ENCODE measurements around the gene NFU1.

The NFU1 gene

DNA sequence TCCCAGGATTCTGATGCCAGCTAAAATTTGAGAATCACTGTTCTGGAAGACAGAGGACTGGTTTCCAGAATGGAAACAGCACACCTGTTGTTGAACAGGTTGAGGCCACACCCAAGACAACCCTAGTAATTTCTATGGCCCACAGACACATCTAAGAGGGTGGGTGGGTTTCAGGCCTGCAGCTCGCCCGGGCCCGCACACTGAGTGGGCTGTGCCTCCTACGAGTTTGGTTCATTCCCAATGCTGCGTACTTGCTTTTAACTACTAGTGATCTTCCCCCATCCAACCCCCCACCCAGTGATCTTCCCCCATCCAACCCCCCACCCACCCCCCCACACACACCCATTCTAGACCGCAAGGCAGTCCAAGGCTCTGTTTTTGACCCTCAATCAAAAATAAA, 1.3 kb upstream of the NFU1 start:
- H3K36me3 ChIP-seq (ENCODE audit: control insufficient read depth, insufficient read depth, low read length) = no peaks in the 10 kb centered on the region
- peaks cover 18% of the 10 kb centered on the region for H3K4me1 ChIP-seq
- H3K4me3 ChIP-seq (ENCODE audit: low read depth, low read length) = no peak overlapping the region
- TF ChIP-seq, protein P1, sequence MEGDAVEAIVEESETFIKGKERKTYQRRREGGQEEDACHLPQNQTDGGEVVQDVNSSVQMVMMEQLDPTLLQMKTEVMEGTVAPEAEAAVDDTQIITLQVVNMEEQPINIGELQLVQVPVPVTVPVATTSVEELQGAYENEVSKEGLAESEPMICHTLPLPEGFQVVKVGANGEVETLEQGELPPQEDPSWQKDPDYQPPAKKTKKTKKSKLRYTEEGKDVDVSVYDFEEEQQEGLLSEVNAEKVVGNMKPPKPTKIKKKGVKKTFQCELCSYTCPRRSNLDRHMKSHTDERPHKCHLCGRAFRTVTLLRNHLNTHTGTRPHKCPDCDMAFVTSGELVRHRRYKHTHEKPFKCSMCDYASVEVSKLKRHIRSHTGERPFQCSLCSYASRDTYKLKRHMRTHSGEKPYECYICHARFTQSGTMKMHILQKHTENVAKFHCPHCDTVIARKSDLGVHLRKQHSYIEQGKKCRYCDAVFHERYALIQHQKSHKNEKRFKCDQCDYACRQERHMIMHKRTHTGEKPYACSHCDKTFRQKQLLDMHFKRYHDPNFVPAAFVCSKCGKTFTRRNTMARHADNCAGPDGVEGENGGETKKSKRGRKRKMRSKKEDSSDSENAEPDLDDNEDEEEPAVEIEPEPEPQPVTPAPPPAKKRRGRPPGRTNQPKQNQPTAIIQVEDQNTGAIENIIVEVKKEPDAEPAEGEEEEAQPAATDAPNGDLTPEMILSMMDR (IDR thresholded peaks at IDR 0.05) = no peak
- H3K27ac ChIP-seq = peak overlapping the region; percentile 93
- no peaks in the 10 kb centered on the region for H3K9me3 ChIP-seq (ENCODE audit: control insufficient read depth, low read length)
- H3K79me2 ChIP-seq = peaks cover 25% of the 10 kb centered on the region
- H3K4me2 ChIP-seq (ENCODE audit: low read length) = no peak overlapping the region
- no peak overlapping the region for H3K9ac ChIP-seq
- H2AFZ ChIP-seq = no peak overlapping the region
- no peaks in the 10 kb centered on the region for H3K27me3 ChIP-seq (ENCODE audit: control insufficient read depth, insufficient read depth, low read length)

DNA sequence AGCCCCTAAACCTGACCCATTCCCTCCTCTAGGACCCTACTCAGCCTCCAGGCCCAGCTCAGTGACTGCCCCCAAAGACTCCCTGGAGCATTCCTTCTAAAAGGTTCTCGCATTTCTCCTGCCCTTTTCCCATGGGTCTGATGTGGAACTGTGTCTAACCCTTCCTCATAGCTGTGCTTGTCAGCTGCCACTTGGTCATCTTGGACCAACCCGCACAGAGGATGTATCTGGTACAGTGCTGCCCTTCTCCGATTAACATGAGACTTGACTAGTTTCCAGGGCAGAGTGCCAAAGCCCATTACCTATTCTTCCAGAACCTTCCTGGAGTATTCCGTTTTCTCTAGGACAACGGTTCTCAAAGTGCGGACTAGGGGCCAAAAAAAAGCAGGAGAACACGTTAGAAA, 518 bp upstream of the NFU1 start:
- TF ChIP-seq, protein P1 (IDR thresholded peaks at IDR 0.05) = no peak
- no peaks in the 10 kb centered on the region for H3K27me3 ChIP-seq (ENCODE audit: control insufficient read depth, insufficient read depth, low read length)

DNA sequence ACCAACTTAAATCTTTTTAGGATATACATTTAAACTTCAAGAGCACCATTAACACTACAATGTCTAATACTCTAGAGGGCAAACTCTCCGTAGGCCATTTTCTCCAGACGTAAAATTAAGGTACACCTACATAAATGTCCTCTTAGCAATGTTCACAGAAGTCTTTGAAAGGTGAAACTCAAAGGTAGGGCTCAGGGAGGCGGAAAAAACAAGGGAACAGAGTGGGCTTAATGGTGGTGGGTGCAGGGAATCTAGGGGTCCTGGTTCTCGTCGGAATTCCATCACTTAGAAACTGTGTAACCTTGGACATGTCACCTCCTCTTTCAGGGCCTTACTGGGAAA, 668 bp downstream of the NFU1 start:
- peak overlapping the region; percentile 79 for H3K4me2 ChIP-seq (ENCODE audit: low read length)
- peak overlapping the region; percentile 25 for H3K9ac ChIP-seq
- no peaks in the 10 kb centered on the region for H3K36me3 ChIP-seq (ENCODE audit: control insufficient read depth, insufficient read depth, low read length)
- peak overlapping the region; percentile 93 for H3K27ac ChIP-seq
- peak overlapping the region; percentile 84 for H2AFZ ChIP-seq
- H3K79me2 ChIP-seq = peaks cover 29% of the 10 kb centered on the region
- peak overlapping the region; percentile 85 for H3K4me3 ChIP-seq (ENCODE audit: low read depth, low read length)
- H3K4me1 ChIP-seq = peaks cover 18% of the 10 kb centered on the region
- H3K27me3 ChIP-seq (ENCODE audit: control insufficient read depth, insufficient read depth, low read length) = no peaks in the 10 kb centered on the region
- TF ChIP-seq, protein P1 (IDR thresholded peaks at IDR 0.05) = no peak
- H3K9me3 ChIP-seq (ENCODE audit: control insufficient read depth, low read length) = no peaks in the 10 kb centered on the region

More for the DNA sequence above, 518 bp upstream of the NFU1 start:
- peaks cover 25% of the 10 kb centered on the region for H3K79me2 ChIP-seq
- H2AFZ ChIP-seq = peak overlapping the region; percentile 84
- no peaks in the 10 kb centered on the region for H3K36me3 ChIP-seq (ENCODE audit: control insufficient read depth, insufficient read depth, low read length)
- H3K4me2 ChIP-seq (ENCODE audit: low read length) = peak overlapping the region; percentile 79
- H3K27ac ChIP-seq = peak overlapping the region; percentile 93
- no peaks in the 10 kb centered on the region for H3K9me3 ChIP-seq (ENCODE audit: control insufficient read depth, low read length)
- H3K9ac ChIP-seq = no peak overlapping the region
- peaks cover 18% of the 10 kb centered on the region for H3K4me1 ChIP-seq
- peak overlapping the region; percentile 85 for H3K4me3 ChIP-seq (ENCODE audit: low read depth, low read length)

DNA sequence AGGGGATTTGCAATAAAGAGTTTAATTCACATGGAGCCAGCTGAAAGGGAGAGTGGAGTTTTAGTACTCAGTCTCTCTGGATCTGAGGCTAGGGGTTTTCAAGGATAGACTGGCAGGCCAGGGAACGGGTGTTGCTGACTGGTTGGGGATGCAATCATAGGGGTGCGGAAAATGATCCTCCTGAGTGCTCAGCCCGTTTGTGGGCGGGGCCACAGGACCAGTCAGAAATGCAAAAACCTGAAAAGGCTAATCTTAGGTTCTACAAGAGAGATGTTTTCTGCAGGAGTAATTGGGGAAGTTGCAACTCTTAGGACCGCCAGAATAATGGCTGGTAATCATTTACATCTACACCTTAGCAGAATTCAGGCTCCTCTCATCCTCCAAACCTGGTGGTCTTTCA, 2.5 kb downstream of the NFU1 start:
- Histone ChIP-seq H3K27ac (no peak overlapping the region), H3K27me3 (ENCODE audit: control insufficient read depth, insufficient read depth, low read length) (no peaks in the 10 kb centered on the region), H3K4me3 (ENCODE audit: low read depth, low read length) (no peak overlapping the region), H2AFZ (no peak overlapping the region), H3K9ac (no peak overlapping the region), H3K4me2 (ENCODE audit: low read length) (no peak overlapping the region), H3K4me1 (peaks cover 18% of the 10 kb centered on the region), H3K36me3 (ENCODE audit: control insufficient read depth, insufficient read depth, low read length) (no peaks in the 10 kb centered on the region), H3K9me3 (ENCODE audit: control insufficient read depth, low read length) (no peaks in the 10 kb centered on the region), H3K79me2 (peaks cover 29% of the 10 kb centered on the region)
- TF ChIP-seq, protein P1 (IDR thresholded peaks at IDR 0.05) = no peak

DNA sequence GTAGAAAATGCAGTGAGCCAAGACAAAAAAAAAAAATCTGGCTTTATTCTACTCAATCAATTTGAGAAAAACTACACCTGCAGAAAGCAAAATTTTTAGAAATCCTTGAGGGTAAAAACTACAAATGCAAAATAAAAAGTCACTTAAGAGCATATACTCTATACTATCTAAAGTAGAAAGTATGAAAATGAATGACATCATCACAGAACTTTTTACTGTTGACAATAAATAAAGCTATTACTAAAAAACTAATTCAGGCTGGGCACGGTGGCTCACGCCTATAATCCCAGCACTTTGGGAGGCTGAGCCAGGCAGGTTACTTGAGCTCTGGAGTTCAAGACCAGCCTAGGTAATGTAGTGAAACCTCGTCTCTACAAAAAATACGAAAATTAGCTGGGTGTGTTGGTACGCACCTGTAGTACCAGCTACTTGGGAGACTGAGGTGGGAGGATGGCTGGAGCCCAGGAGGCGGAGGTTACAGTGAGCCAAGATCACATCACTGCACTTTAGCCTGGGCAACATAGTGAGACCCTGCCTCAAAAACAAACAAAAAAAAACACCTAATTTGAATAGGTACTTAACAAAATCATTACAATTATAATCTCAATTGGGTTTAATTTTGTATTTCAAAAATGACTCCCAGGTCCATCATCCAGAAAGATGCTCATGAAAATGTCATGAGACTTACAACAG, 7.6 kb downstream of the NFU1 start:
- Histone ChIP-seq H3K4me2 (ENCODE audit: low read length) (no peak overlapping the region), H3K9me3 (ENCODE audit: control insufficient read depth, low read length) (no peaks in the 10 kb centered on the region), H3K36me3 (ENCODE audit: control insufficient read depth, insufficient read depth, low read length) (no peaks in the 10 kb centered on the region), H3K27me3 (ENCODE audit: control insufficient read depth, insufficient read depth, low read length) (no peaks in the 10 kb centered on the region), H3K27ac (no peak overlapping the region), H3K4me3 (ENCODE audit: low read depth, low read length) (no peak overlapping the region), H3K9ac (no peak overlapping the region), H3K79me2 (peaks cover 27% of the 10 kb centered on the region), H2AFZ (no peak overlapping the region), H3K4me1 (peaks cover under 1% of the 10 kb centered on the region)
- TF ChIP-seq, protein P1 (IDR thresholded peaks at IDR 0.05) = no peak

All from parathyroid adenoma (tissue), 2 donors.